ENCODE results near the gene ERAL1. TPM values are rescaled to one million over a fixed set of nuclear protein-coding genes. Genes with fewer than 3 reads are reported as not detected.
"Not testable (repeated sequence)": the region's sequence is repeated elsewhere in the genome, so short reads cannot be mapped to it uniquely, and the experiment has no call there.

Gene ERAL1
- total RNA-seq, 6 experiments from 2014 or later, result 21.6 to 47.1 (median 23.4) TPM

GRCh38 chr17:28889996-28890395, 35.2 kb downstream of the ERAL1 start:
- DNase-seq, result no peak
- no peak overlapping the region for H3K4me3 ChIP-seq
- H3K9me3 ChIP-seq, result no peaks in the 10 kb centered on the region
- peaks cover 0 to 10% (median 5%) of the 10 kb centered on the region in 4 donors for H3K36me3 ChIP-seq
- peak in 1 of 4 donors; percentile 18 for ATAC-seq
- H3K27ac ChIP-seq, result no peak overlapping the region
- TF ChIP-seq, protein P1, sequence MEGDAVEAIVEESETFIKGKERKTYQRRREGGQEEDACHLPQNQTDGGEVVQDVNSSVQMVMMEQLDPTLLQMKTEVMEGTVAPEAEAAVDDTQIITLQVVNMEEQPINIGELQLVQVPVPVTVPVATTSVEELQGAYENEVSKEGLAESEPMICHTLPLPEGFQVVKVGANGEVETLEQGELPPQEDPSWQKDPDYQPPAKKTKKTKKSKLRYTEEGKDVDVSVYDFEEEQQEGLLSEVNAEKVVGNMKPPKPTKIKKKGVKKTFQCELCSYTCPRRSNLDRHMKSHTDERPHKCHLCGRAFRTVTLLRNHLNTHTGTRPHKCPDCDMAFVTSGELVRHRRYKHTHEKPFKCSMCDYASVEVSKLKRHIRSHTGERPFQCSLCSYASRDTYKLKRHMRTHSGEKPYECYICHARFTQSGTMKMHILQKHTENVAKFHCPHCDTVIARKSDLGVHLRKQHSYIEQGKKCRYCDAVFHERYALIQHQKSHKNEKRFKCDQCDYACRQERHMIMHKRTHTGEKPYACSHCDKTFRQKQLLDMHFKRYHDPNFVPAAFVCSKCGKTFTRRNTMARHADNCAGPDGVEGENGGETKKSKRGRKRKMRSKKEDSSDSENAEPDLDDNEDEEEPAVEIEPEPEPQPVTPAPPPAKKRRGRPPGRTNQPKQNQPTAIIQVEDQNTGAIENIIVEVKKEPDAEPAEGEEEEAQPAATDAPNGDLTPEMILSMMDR (IDR thresholded peaks at IDR 0.05), result no peak
- no peak for TF ChIP-seq POLR2A (IDR thresholded peaks at IDR 0.05)
- WGBS (ENCODE audit: insufficient coverage, low coverage, low lambda C conversion rate, missing lambda C conversion rate), result 72% methylated on average over 5 of the region's 5 CpGs
- H3K4me1 ChIP-seq, result peaks cover 0 to 29% (median 10%) of the 10 kb centered on the region in 4 donors
- H3K27me3 ChIP-seq, result no peaks in the 10 kb centered on the region
- intact Hi-C loops (cut with DNase I), result no loop called here

GRCh38 chr17:28891201-28891600, 36.4 kb downstream of the ERAL1 start:
- no peak overlapping the region for H3K27ac ChIP-seq
- H3K36me3 ChIP-seq, result peaks cover 0 to under 1% (median 0%) of the 10 kb centered on the region in 4 donors
- ATAC-seq, result no peak
- peaks cover 0 to 34% (median 12%) of the 10 kb centered on the region in 4 donors for H3K4me1 ChIP-seq
- H3K27me3 ChIP-seq, result no peaks in the 10 kb centered on the region
- no peaks in the 10 kb centered on the region for H3K9me3 ChIP-seq
- DNase-seq, result no peak
- H3K4me3 ChIP-seq, result no peak overlapping the region
- TF ChIP-seq, protein P1 (IDR thresholded peaks at IDR 0.05), result no peak
- TF ChIP-seq POLR2A (IDR thresholded peaks at IDR 0.05), result no peak
- WGBS (ENCODE audit: insufficient coverage, low coverage, low lambda C conversion rate, missing lambda C conversion rate), result no CpG with 5 or more reads among the region's 1 CpG
- intact Hi-C loops (cut with DNase I), result no loop called here

GRCh38 chr17:28892024-28892423, 37.2 kb downstream of the ERAL1 start:
- H3K9me3 ChIP-seq, result no peaks in the 10 kb centered on the region
- intact Hi-C loops (cut with DNase I), result no loop called here
- peaks cover 0 to 38% (median 12%) of the 10 kb centered on the region in 4 donors for H3K4me1 ChIP-seq
- TF ChIP-seq, protein P1 (IDR thresholded peaks at IDR 0.05), result no peak
- no peak for TF ChIP-seq POLR2A (IDR thresholded peaks at IDR 0.05)
- H3K4me3 ChIP-seq, result no peak overlapping the region
- DNase-seq (no peak), ATAC-seq (no peak)
- WGBS (ENCODE audit: insufficient coverage, low coverage, low lambda C conversion rate, missing lambda C conversion rate), result 86% methylated on average over 1 of the region's 4 CpGs
- H3K36me3 ChIP-seq, result no peaks in the 10 kb centered on the region
- no peaks in the 10 kb centered on the region for H3K27me3 ChIP-seq
- no peak overlapping the region for H3K27ac ChIP-seq

- intact Hi-C loops (cut with DNase I); H3K36me3 ChIP-seq; H3K4me3 ChIP-seq; H3K9me3 ChIP-seq; ATAC-seq; H3K27me3 ChIP-seq: not testable (repeated sequence)
- WGBS (ENCODE audit: insufficient coverage, low coverage, low lambda C conversion rate, missing lambda C conversion rate), result 63% methylated on average over 10 of the region's 16 CpGs
- Histone ChIP-seq H3K27ac (peak overlapping the region; percentile 24 to 56 (median 55)), H3K4me1 (peaks cover 0 to 46% (median 15%) of the 10 kb centered on the region in 4 donors)
- DNase-seq, result peak in 1 of 3 donors; percentile 17
Observed at GRCh38 chr17:28893248-28894183, 38.7 kb downstream of the ERAL1 start.
